ENCODE data around the gene GRIP1.

GRIP1 gene

GRCh38 chr12:66638666-66639065 is 40.2 kb downstream of the GRIP1 start:
- no peak for DNase-seq

- DNase-seq: no peak
Measured at GRCh38 chr12:66637699-66638301, 41.1 kb downstream of the GRIP1 start.

- DNase-seq: no peak
Measured at GRCh38 chr12:66636771-66637170, 42.1 kb downstream of the GRIP1 start.

GRCh38 chr12:66633676-66634075 is 45.2 kb downstream of the GRIP1 start:
- DNase-seq: no peak

- DNase-seq: no peak
Measured at GRCh38 chr12:66629138-66629870, 49.6 kb downstream of the GRIP1 start.

- no peak for DNase-seq
Measured at GRCh38 chr12:66627988-66628317, 50.9 kb downstream of the GRIP1 start.

GRCh38 chr12:66627270-66627987 is 51.4 kb downstream of the GRIP1 start:
- no peak for DNase-seq

GRCh38 chr12:66624806-66625205 is 54.1 kb downstream of the GRIP1 start:
- no peak for DNase-seq

GRCh38 chr12:66623455-66623854 is 55.4 kb downstream of the GRIP1 start:
- DNase-seq: no peak

GRCh38 chr12:66620688-66621087 is 58.2 kb downstream of the GRIP1 start:
- no peak for DNase-seq

- DNase-seq: no peak
Measured at GRCh38 chr12:66620026-66620425, 58.9 kb downstream of the GRIP1 start.

GRCh38 chr12:66617991-66618390 is 60.9 kb downstream of the GRIP1 start:
- DNase-seq: no peak

GRCh38 chr12:66612090-66612775 is 66.6 kb downstream of the GRIP1 start:
- no peak for DNase-seq

GRCh38 chr12:66607147-66607546 is 71.7 kb downstream of the GRIP1 start:
- no peak for DNase-seq

GRCh38 chr12:66605293-66605692 is 73.6 kb downstream of the GRIP1 start:
- no peak for DNase-seq

GRCh38 chr12:66603981-66604479 is 74.8 kb downstream of the GRIP1 start:
- DNase-seq: no peak

GRCh38 chr12:66603461-66603860 is 75.4 kb downstream of the GRIP1 start:
- DNase-seq: no peak

GRCh38 chr12:66602483-66603143 is 76.3 kb downstream of the GRIP1 start:
- DNase-seq: no peak

- DNase-seq: no peak
Measured at GRCh38 chr12:66600903-66601302, 78.0 kb downstream of the GRIP1 start.

- no peak for DNase-seq
Measured at GRCh38 chr12:66599816-66600215, 79.1 kb downstream of the GRIP1 start.

- DNase-seq: no peak
Measured at GRCh38 chr12:66598608-66599007, 80.3 kb downstream of the GRIP1 start.

- DNase-seq: no peak
Measured at GRCh38 chr12:66598079-66598478, 80.8 kb downstream of the GRIP1 start.

GRCh38 chr12:66596199-66596598 is 82.7 kb downstream of the GRIP1 start:
- no peak for DNase-seq
